Measurements from ENCODE around the gene MARCHF2.

DNA sequence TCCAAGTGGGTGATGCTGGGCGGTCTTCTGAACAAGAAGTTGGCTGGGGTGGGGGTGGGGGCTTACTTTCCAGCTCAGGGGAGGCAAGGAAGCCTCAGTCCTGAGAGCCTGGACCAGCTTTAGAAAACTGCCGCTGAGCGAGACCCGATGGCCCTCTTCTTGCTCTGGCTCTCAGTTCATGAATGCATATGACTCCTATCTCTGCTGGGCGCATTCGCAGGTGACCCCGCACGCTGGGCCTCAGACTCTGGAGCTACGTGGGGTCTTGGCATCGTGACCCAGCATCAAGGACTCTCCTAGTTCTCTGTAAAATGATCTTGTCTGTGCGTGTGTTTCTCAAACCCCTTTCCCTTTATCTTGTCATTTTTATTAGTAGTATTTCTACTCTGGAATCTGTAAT lies 69.6 kb downstream of the MARCHF2 start:
- TF ChIP-seq YY1 (IDR thresholded peaks at IDR 0.05; ENCODE audit: low read depth) (no peak), ZBTB7A (IDR thresholded peaks at IDR 0.05; ENCODE audit: low read depth) (no peak), TAF1 (IDR thresholded peaks at IDR 0.05; ENCODE audit: low read depth) (no peak), MAX (IDR thresholded peaks at IDR 0.05) (no peak), CREB1 (IDR thresholded peaks at IDR 0.05; ENCODE audit: low read depth) (no peak), REST (IDR thresholded peaks at IDR 0.05; ENCODE audit: low read depth) (no peak)

Data from Ishikawa (cell line).